OCI-LY7 (cell line): ENCODE data around the gene HOXA1. TPM values are rescaled to one million over a fixed set of nuclear protein-coding genes. Genes with fewer than 3 reads are reported as not detected.

Source experiments
- BruUV-seq: library from RNA; stranded (reverse); fragments of 400-500 nt; replicated peaks from 2 replicates; lab custom pipeline; 2021; lab: Mats Ljungman, UMichigan
- CTCF ChIA-PET: fragments of 300-600 bp; sonication (Branson Sonifier 250); formaldehyde crosslinking; loops from one replicate; lab custom pipeline; 2022; ENCODE audit warnings: antibody characterized with exemption; ENCODE audit not compliant: unreplicated experiment; lab: Charles Lee
- POLR2A ChIA-PET: fragments of 300-600 bp; sonication (Branson Sonifier 250); formaldehyde crosslinking; loops from one replicate; lab custom pipeline; 2022; ENCODE audit warnings: antibody characterized with exemption; lab: Charles Lee
- DNase-seq: peaks from one replicate; pipeline ENCODE4 v3.0.0-alpha.2; 2015; ENCODE audit warnings: low spot score
- H2AFZ ChIP-seq: fragments of 200-600 bp; sonication (generic), shearing (Covaris generic); 2 replicates; pipeline ENCODE4 v1.6.1; 2014; ENCODE audit warnings: mild to moderate bottlenecking, antibody characterized with exemption, low read length, moderate library complexity
- H3K27ac ChIP-seq: fragments of 200-600 bp; sonication (generic); 2 replicates; pipeline ENCODE4 v1.5.1; 2014; ENCODE audit warnings: mixed run types, low read depth, mild to moderate bottlenecking, moderate library complexity, low read length, inconsistent platforms; ENCODE audit not compliant: poor library complexity, severe bottlenecking
- H3K36me3 ChIP-seq: fragments of 200-600 bp; sonication (generic); 2 replicates; pipeline ENCODE4 v1.6.1; 2014; ENCODE audit warnings: mild to moderate bottlenecking, antibody characterized with exemption, low read length, moderate library complexity, mixed read lengths; ENCODE audit not compliant: insufficient read depth
- H3K4me1 ChIP-seq: fragments of 200-600 bp; sonication (generic); 2 replicates; pipeline ENCODE4 v1.5.1; 2014; ENCODE audit warnings: mild to moderate bottlenecking, low read length; ENCODE audit not compliant: insufficient read depth, poor library complexity, severe bottlenecking
- H3K4me2 ChIP-seq: fragments of 200-600 bp; sonication (generic); 2 replicates; pipeline ENCODE4 v1.6.1; 2014; ENCODE audit warnings: mild to moderate bottlenecking, low read length
- H3K4me3 ChIP-seq: fragments of 200-600 bp; sonication (generic); 2 replicates; pipeline ENCODE4 v1.5.1; 2014; ENCODE audit warnings: mild to moderate bottlenecking, low read depth, low read length; ENCODE audit not compliant: poor library complexity, severe bottlenecking
- H3K79me2 ChIP-seq: fragments of 200-600 bp; sonication (generic); 2 replicates; pipeline ENCODE4 v1.6.1; 2016; ENCODE audit warnings: low read depth, mild to moderate bottlenecking, low read length, moderate library complexity, mixed read lengths; ENCODE audit not compliant: insufficient read depth
- H3K9me2 ChIP-seq: fragments of 200-600 bp; sonication (generic); 2 replicates; pipeline ENCODE4 v1.6.1; 2016; ENCODE audit warnings: mild to moderate bottlenecking, low read length, mixed read lengths; ENCODE audit not compliant: insufficient read depth
- H3K9me3 ChIP-seq: fragments of 200-600 bp; sonication (generic); 2 replicates; pipeline ENCODE4 v1.6.1; 2014; ENCODE audit warnings: mild to moderate bottlenecking, mixed run types, low read length, mixed read lengths
- H4K20me1 ChIP-seq: fragments of 200-600 bp; sonication (generic); 2 replicates; pipeline ENCODE4 v1.6.1; 2014; ENCODE audit warnings: mild to moderate bottlenecking, antibody characterized with exemption, low read length, moderate library complexity, mixed read lengths; ENCODE audit not compliant: insufficient read depth
- CTCF ChIP-seq: fragments of 200-600 bp; sonication (generic); conservative IDR thresholded peaks from 2 replicates; pipeline ENCODE4 v1.5.1; 2014; ENCODE audit warnings: mild to moderate bottlenecking, antibody characterized with exemption, low read length, moderate library complexity, mixed read lengths
- EZH2phosphoT487 ChIP-seq: fragments of 200-600 bp; sonication (generic); IDR thresholded peaks from 2 replicates; pipeline ENCODE4 v1.6.1; 2018; ENCODE audit warnings: low read depth, borderline replicate concordance, mild to moderate bottlenecking, mixed run types, antibody characterized with exemption, low read length, moderate library complexity, mixed read lengths
- intact Hi-C: fragments of 100-400 bp; cut with micrococcal nuclease; formaldehyde crosslinking; loops from one replicate; pipeline ENCODE4 v1.10.0; 2022; ENCODE audit not compliant: unreplicated experiment
- total RNA-seq, 2 experiments: library from RNA; depleted of rRNA in 1 of 2; stranded (reverse); fragments of >200 nt in 1 of 2; shearing (Covaris generic) in 1 of 2; gene quantifications; 2 replicates each; pipeline ENCODE4 v1.2.3, GENCODE V29; 2014 to 2022

HOXA1 gene
- total RNA-seq, 2 experiments from 2014 or later = 3.0 to 8.2 TPM

GRCh38 chr7:27140126-27140857 lies 44.5 kb upstream of the HOXA1 start:
- ChIA-PET CTCF (no interaction called here), POLR2A (interaction anchor here (0.7 kb wide), 1 partner anchor 21 kb away, joined by 3 read pairs; no protein-coding TSS in a partner anchor)
- TF ChIP-seq EZH2phosphoT487 (no peak), CTCF (no peak)
- Histone ChIP-seq H4K20me1 (no peaks in the 10 kb centered on the region), H3K4me2 (no peak overlapping the region), H3K4me1 (no peaks in the 10 kb centered on the region), H3K79me2 (no peaks in the 10 kb centered on the region), H3K36me3 (peaks cover 15% of the 10 kb centered on the region), H3K27ac (no peak overlapping the region), H3K9me3 (no peaks in the 10 kb centered on the region), H3K4me3 (no peak overlapping the region), H3K9me2 (no peaks in the 10 kb centered on the region), H2AFZ (no peak overlapping the region)
- BruUV-seq = no TSS peak
- intact Hi-C loops = no loop called here
- DNase-seq = no peak

- H3K9me2 ChIP-seq = no peaks in the 10 kb centered on the region
- ChIA-PET CTCF (no interaction called here), POLR2A (no interaction called here)
- H2AFZ ChIP-seq = no peak overlapping the region
- H3K27ac ChIP-seq = no peak overlapping the region
- H3K4me1 ChIP-seq = no peaks in the 10 kb centered on the region
- DNase-seq = no peak
- H3K36me3 ChIP-seq = peaks cover 13% of the 10 kb centered on the region
- BruUV-seq = no TSS peak
- H3K4me2 ChIP-seq = no peak overlapping the region
- no peaks in the 10 kb centered on the region for H4K20me1 ChIP-seq
- no peak overlapping the region for H3K4me3 ChIP-seq
- no peaks in the 10 kb centered on the region for H3K9me3 ChIP-seq
- intact Hi-C loops = no loop called here
- H3K79me2 ChIP-seq = no peaks in the 10 kb centered on the region
- no peak for TF ChIP-seq EZH2phosphoT487
- TF ChIP-seq CTCF = no peak
These were observed 43.7 kb upstream of the HOXA1 start for GRCh38 chr7:27139334-27140125.

DNA sequence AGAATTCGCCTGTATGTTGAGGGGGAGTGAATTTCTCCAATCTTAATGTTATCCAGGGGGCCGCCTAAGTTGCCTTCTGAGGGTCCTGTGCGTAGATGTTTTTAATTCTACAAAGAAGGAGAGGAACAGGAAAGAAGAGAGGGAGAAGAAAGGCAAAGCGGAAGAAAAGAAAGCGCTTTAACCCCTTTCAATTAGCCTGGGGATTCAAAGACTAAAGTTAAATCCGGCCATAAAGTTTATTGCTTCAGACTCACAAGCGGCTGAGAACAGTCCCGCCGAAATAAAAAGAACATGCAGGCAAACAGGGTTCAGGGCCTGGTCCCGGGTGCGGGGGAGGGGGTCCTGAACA lies 43.2 kb upstream of the HOXA1 start:
- Histone ChIP-seq H4K20me1 (no peaks in the 10 kb centered on the region), H3K4me2 (no peak overlapping the region), H2AFZ (no peak overlapping the region), H3K4me3 (no peak overlapping the region), H3K36me3 (peaks cover 8% of the 10 kb centered on the region; the same call in 1 of the 2 replicates), H3K9me3 (no peaks in the 10 kb centered on the region), H3K4me1 (no peaks in the 10 kb centered on the region), H3K9me2 (no peaks in the 10 kb centered on the region), H3K79me2 (no peaks in the 10 kb centered on the region), H3K27ac (no peak overlapping the region)
- CTCF ChIA-PET = no interaction called here
- no TSS peak for BruUV-seq
- DNase-seq = no peak
- intact Hi-C loops = no loop called here
- TF ChIP-seq EZH2phosphoT487 (no peak), CTCF (no peak)
- POLR2A ChIA-PET = no interaction called here
